HL-60 (cell line): ENCODE results near the gene BCL2.

Experiments
- GABPA ChIP-seq: IDR thresholded peaks from 2 replicates; pipeline ENCODE4 v1.6.1; 2012; ENCODE audit warnings: low read depth
- POLR2AphosphoS5 ChIP-seq: IDR thresholded peaks from 2 replicates; pipeline ENCODE4 v1.6.1; 2012; ENCODE audit warnings: low read depth
- TF ChIP-seq, protein P1 (sequence below): IDR thresholded peaks from one replicate; pipeline ENCODE4 v1.5.1; 2011; ENCODE audit warnings: low read length, control low read depth, inconsistent platforms; ENCODE audit not compliant: insufficient read depth
- TF ChIP-seq, protein P2 (sequence below): IDR thresholded peaks from 2 replicates; pipeline ENCODE4 v1.6.1; 2012; ENCODE audit warnings: low read depth; ENCODE audit not compliant: insufficient replicate concordance

DNA sequence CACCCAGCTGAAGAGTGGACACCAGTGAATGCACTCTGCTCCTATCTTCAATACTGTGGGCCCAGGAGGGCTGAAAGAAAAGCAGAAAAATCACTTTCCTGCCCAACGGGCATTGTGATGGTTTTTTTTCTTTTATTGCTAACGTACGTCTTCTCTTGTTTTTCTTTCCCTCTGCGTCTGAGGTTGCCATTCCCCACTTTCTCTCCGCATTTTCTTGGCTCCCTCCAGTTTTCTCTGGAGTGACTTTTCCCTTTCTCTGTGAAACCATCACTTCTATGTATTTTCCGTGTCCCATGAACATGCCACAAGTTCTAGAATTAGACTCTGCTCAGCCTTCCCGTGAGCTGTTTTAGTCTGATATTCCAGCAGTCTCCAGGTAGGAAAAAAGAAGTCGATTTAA, 169.2 kb downstream of the BCL2 start:
- TF ChIP-seq GABPA: no peak
- no peak for TF ChIP-seq POLR2AphosphoS5
- TF ChIP-seq, protein P1, sequence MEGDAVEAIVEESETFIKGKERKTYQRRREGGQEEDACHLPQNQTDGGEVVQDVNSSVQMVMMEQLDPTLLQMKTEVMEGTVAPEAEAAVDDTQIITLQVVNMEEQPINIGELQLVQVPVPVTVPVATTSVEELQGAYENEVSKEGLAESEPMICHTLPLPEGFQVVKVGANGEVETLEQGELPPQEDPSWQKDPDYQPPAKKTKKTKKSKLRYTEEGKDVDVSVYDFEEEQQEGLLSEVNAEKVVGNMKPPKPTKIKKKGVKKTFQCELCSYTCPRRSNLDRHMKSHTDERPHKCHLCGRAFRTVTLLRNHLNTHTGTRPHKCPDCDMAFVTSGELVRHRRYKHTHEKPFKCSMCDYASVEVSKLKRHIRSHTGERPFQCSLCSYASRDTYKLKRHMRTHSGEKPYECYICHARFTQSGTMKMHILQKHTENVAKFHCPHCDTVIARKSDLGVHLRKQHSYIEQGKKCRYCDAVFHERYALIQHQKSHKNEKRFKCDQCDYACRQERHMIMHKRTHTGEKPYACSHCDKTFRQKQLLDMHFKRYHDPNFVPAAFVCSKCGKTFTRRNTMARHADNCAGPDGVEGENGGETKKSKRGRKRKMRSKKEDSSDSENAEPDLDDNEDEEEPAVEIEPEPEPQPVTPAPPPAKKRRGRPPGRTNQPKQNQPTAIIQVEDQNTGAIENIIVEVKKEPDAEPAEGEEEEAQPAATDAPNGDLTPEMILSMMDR: no peak
- TF ChIP-seq, protein P2, sequence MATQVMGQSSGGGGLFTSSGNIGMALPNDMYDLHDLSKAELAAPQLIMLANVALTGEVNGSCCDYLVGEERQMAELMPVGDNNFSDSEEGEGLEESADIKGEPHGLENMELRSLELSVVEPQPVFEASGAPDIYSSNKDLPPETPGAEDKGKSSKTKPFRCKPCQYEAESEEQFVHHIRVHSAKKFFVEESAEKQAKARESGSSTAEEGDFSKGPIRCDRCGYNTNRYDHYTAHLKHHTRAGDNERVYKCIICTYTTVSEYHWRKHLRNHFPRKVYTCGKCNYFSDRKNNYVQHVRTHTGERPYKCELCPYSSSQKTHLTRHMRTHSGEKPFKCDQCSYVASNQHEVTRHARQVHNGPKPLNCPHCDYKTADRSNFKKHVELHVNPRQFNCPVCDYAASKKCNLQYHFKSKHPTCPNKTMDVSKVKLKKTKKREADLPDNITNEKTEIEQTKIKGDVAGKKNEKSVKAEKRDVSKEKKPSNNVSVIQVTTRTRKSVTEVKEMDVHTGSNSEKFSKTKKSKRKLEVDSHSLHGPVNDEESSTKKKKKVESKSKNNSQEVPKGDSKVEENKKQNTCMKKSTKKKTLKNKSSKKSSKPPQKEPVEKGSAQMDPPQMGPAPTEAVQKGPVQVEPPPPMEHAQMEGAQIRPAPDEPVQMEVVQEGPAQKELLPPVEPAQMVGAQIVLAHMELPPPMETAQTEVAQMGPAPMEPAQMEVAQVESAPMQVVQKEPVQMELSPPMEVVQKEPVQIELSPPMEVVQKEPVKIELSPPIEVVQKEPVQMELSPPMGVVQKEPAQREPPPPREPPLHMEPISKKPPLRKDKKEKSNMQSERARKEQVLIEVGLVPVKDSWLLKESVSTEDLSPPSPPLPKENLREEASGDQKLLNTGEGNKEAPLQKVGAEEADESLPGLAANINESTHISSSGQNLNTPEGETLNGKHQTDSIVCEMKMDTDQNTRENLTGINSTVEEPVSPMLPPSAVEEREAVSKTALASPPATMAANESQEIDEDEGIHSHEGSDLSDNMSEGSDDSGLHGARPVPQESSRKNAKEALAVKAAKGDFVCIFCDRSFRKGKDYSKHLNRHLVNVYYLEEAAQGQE: no peak
